Measurements from ENCODE around the gene NFIA.

NFIA gene

DNA sequence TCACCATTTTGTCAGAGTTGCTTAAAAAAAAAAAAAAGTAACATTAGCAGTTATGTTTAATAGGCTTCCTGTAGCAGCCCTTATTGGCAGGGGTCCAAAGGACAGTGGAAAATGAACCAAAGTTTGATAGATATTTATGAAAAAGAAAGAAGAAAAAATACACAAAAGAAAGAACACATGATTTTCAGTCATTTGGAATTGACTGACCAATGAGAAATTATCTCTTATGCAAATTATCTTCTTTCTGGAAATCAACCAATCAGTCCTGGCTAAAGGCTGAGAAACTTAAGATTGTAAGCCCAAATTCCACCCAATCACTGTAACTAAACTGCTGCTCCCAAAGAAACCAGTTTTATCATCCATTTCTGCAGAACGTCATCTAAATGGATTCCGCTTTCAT is 360.2 kb downstream of the NFIA start:
- DNase-seq, result no peak

DNA sequence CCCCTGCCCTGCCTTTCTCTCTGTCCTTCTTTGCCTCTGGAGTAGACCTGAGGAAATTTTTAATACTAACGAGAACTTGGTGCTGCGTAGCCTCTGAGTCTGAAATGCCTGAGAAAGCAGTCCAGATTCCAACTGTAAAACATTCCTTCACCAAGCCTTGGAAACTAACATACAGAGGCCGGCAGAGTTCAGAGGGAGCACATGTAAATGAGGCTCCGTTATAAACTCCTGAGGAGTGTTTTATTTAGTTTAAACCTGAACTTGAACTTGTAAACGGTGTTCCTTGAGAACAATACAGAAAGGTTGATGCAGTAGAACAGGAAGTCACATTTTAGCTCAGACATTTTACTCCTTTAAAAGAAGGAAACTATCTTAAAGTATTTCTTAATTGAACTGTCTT is 361.9 kb downstream of the NFIA start:
- no peak for DNase-seq

DNA sequence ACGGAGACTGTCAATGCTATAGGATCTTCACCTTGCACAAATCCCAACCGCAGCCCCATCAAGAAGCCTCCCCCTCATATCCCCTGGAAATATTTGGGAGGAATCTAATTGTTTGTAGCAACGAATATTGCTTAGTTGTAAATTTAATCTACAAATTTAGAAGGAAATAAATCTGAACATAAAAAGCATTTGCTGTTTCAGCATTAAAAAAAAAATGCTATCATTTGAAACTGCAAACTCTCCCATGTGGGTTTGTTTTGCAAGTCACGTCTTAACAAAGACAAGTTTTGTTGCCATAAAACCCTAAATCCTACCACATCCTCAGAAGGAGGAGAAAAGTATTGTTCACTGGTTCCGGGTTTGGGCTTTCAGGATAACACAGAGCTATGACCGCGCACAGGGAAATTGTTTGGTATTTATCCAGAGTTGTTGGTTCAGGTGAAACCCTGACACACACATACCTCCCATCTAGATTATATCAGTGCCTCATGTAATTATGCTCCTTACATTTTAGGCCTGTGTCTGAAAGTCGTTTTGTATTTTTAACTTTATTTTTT is 363.0 kb downstream of the NFIA start:
- DNase-seq, result no peak

DNA sequence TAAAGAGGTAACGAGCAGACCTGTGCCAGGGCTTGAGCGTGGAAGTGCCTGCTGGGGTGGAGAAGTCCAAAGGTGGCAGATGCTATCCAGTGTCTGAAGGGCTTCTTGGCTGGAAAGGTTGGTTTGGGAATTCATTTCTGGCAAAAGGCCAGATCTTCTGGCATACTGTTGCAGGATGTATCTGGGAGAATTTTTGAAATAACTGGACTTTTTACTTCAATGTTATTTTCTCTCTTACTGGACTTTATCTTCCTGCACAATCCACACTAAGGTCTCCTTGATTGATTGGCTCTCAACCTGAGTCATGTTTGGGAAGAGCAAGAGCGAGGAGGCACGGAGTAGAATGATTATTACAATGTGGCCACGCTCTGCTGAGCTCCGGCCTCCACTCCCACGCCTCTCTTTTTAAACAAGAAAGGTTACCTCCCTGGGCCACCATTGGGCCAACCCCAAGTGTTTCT is 364.2 kb downstream of the NFIA start:
- DNase-seq, result no peak

DNA sequence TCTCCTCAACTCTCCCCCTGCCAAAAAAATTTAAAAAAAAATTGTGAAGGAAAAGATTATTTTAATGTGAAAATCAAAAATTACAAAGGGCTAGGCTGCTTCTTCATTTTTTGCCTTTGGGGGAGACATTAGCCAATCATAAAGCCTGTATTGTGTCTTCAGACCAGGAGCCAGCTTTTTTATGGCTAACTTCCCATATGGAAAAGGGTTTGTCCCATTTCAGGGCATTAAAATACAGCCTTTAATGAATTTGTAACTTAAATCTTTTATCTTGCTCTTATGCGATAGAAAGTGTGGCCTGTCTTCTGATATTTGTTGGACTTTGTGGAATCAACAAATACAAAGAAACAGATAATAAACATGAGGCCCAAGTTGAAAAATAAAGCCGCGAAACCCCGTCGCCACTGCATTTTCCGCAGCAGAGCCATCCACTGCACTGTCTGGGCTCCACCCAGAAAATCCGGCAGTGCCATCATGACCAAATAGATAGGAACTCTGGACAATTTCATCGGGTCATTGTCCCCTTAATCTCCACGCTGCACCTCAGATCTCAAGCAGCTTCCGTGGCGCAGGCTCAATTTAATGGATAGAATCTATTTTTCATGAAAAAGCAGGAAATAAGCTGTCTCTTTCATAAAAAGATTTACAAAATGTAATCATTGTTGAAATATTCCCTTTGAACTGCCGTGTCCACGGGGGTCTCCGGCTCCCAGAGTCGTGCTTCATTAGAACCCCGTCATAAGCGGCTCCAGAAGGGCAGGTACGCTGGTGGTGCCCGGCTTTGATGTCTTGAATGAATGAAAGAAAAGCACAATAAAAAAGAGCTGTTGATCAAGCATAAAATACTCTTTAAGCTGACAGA is 365.0 kb downstream of the NFIA start:
- no peak for DNase-seq

DNA sequence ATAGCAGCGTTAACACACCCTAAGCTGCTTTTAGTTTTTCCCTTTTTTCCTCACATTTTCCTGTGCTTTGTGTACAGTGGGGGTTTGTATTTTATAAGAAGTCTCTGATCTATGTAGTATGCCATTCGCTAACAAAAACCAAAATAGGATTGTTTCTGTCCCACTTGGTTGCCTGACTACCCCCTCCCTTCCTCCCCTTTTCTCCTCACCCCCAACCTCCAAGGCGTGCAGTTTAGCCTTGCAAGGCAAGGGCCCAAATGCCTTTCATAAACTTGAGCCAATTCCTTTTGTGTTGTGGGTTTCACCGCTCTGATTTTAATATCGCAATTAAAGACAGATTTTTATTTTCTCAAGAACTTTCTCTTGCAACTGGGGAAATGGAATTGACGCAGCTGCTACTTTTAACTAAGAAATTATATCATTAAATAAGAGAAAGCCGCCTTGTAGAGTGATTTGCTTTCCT is 365.6 kb downstream of the NFIA start:
- no peak for DNase-seq

DNA sequence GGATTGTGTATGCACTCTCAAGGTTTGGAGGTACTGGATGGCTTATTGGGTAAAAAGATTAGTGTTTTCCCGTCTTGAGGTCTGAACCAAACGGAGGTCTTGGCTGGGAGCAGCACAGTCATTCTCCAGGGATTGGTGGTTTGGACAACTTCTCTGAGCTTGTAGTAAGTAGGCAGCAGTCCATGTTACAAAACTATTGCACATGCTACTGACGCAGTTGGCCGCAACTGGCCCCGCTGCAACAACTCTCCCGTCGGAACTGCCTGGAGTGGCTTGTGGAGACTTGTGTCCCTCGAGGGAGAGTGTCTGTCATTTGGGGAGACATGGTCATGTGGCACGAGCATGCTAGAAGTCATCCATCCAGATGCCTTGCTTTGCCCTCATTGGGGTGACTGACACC is 366.6 kb downstream of the NFIA start:
- no peak for DNase-seq

DNA sequence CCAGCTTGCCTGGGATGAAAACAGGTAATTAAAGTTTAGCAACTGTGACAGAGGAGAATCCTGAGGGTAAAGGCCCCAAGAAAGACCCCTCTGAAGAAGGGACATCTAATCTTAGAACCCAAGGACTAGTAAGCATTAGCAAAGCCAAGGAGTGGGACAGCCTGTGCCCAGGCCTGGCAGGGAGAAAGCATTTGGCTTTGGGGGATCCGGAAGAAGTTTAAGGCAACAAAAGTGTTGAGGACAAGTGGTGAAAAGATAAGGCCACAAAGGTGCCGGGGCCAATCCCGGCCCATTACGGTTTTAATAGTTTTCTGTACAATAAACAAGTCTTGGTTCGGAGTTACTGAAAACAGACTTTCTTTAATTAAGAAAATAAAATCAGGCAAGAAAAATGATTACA is 367.0 kb downstream of the NFIA start:
- DNase-seq, result no peak

DNA sequence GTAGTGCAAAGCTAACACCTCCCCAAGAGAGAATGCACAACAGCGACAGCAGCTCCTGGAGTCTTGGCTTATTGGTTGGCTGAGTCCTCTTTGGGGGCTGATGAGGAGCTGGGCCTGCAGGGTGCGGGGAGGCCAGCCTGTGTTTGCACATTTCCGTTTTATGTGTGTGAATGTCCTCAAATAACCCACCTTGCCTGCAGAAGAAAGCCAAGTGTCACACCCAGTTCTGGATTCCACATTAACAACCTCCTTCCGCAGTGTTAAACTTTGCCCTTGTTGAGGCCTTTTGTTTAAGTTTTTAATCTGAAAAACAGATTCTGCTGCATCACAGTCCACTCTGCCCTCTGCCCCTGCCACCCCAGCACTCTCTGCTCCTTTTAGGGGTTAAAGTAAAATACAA is 368.1 kb downstream of the NFIA start:
- no peak for DNase-seq

DNA sequence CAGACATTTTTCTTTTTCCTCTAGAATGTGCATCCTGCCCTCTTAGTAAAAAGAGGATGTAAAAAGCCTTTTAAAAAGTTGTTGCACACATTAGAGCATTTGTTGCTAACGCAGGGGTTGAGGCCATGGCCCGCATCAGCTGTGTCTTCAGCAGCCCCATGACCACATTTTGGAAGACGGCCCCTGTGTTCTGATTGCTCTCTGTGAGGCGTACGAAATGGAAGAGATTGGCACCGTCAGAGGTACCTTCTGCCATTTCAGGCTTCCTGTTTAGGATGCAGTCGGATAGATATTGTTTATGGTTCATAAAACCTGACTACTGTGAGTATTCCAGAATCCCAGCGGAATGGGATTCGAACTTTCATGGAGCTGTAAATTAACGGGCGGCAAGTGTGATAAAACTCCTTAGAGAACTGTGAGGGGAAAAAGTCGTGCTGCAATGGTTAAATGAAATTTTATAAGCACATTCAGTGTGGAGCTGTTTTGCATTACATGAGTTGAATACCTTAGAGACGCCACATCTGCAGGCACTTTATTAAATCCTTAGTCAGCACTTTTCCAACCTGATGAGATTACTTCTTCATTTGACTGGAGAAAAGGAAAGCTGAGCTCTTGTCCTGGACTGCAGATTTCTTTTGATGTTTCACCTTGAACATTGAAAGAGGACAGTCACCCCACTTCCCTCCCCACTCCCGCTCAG is 368.7 kb downstream of the NFIA start:
- peak; percentile 33 to 62 for DNase-seq

DNA sequence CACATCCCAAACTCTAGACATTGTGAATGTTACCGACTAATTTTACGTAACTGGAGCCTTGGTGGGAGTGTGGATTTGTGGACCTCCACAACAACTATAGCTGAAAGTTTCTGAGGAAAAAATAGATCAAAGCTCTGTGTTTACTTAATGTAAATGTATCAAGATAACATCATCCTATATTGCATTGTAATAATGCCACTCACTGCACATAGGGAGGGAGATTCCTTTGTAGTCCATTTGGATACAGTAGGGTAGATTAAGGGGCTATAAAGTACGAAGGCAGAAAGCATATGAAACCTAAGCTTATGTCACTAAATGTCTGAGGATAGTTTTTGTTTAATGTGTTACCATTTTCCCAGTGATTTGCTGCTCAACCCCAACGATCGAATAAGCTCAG is 369.2 kb downstream of the NFIA start:
- DNase-seq, result no peak

DNA sequence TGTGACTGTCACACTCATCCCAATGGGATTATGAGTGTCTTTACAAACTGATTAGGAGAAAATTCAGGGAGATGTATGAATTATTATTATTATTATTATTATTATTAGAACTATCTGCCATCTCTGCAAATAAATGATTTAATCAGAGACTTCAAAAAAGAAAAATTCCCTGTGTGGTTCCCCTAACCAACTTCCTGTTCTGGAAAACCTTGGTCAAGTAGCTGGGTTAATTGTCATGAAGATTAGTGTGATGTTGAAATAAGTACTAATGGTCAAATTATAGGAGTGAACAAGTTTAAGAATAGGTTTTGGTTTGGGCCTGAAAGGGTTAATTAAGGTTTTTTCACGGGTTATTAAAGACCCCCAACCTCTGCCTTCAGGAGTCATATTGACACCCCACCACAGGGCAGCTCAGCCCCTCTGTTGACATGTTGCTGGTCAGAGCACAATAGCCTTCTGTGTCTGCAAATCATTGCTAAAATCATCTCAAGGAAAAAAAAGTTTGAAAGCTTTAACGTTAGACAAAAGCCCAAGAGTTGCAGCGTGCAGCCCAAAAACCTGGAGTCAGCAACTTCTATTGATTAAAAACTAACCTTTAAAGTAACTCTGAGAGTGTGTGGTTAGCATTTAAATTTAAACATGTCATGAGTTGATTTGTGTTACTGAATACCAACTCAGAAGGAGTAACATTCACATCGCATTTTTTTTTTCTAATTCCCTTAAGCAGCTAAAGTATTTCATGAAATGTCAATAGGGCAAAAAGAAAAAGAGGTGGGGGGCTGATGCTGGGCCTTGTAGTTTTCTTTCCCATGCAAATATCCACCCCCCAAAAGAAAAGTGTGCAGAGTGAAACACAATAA is 370.0 kb downstream of the NFIA start:
- no peak for DNase-seq

DNA sequence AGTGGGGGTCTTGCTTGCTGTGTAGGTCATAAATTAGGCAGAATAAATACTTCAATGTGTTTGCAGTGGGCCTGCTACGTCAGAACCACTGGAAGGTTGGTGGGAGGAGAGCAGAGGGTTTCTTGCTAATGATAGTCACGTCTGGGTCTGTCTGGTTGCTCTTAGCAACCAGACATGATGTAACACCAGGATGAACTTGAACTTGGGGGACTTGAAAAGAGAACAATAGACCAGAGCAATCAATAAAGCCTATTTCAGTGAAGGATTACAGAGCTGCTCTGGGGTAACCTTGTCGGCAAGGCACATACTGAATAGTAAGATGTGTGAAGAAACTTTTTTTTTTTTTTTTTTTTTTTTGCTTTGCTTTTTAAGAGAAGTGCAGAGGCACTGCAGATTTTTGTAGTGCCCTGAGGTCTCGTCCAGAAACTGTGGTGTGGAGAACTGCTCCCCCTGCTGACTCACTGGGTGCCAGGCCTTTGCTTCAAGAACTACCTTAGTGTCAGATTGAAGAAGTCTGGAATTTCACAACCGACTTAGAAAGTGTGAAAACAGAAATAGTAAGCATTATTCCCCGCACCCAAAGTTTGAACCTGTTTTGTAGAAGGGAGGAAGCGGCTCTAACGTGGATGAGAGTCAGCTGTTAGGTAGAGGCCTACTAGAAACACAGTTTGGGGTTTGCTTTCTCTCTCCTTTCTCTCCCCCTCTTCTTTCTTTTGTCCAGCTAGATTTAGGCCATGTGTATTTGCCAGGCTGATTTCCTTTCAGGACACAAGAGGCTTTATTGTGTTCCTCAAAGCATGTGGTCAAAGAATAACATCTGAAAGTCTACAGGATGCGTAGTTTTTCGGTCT is 371.0 kb downstream of the NFIA start:
- peak; percentile 91 to 94 for DNase-seq

DNA sequence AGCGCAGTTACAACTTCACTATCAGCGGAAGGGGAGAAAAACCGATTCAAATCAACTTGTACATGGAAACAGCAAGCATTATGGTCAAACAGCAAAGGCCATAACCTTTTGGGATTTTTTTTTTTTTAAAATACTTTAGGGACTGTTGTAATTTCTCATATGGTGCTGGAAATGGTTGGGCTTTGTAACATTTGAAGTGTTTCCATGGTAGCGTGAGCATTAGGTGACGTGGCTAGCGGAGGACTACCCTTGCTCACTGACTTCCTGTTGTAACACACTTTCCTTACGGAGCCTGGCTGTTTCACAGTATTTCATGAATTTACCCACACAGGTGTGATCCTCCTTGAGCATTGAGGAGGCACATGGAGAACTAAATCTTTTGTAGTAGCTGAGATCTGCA is 373.0 kb downstream of the NFIA start:
- DNase-seq, result no peak

DNA sequence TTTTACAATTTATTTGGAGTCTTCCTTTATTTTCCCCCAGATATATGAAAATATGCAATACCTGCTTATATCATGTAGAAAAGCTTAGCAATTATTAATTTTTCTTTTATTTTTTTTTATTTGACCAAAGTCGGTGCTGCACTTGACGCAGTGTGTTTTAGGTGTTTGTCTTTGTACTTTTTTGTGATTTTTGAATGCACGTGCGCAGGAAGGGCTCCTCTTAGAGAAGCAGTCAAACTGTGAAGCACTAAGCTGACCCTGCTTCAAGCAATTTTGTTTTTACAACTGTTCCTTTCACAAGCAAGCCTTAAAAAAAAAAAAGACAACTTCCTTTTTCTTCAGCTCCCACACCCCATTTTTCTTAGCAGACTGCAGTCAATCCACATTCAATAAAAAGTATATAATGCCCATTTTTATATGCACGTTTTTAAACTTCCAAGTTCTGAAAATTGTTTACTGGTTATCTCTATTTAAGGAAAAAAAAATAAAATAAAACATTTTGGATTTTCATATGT is 375.2 kb downstream of the NFIA start:
- peak; percentile 23 to 42 for DNase-seq

DNA sequence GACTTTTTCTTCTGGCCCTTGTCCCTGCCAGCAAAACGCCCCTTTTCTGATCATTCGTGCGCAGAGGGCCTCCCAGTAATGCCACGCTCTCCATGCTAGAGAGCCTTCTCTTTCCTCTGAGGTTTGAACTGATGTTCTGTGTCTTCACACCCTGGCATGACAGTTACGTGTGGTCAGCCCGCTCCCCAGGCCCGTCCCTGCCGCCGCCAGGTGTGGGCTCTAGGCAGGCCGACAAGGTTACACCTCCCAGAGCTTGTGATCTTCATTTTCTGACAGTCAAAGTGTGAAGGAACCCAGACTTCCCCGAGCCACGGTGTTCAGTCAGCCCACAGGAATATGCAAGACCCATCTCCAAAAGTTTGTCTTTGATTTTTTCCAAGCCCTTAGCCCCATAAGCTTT is 377.0 kb downstream of the NFIA start:
- DNase-seq, result no peak

DNA sequence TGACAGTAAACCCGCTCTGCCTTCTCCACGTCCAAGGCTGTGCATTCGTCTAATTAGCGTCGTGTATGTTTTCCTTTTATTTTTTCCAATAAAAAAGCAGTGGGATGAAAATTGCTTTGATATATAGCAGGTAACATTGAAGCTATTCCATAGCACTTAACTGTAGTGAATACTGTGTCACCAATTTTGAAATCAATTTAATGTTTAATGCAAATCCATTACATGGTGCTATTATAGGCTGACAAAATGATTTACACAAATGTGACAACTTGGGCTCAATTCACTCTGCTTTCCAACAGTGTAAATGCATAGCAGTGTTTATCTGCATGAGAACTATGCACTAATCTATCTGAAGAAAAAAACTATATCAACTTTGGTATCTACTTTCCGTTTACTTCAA is 377.8 kb downstream of the NFIA start:
- DNase-seq, result no peak

DNA sequence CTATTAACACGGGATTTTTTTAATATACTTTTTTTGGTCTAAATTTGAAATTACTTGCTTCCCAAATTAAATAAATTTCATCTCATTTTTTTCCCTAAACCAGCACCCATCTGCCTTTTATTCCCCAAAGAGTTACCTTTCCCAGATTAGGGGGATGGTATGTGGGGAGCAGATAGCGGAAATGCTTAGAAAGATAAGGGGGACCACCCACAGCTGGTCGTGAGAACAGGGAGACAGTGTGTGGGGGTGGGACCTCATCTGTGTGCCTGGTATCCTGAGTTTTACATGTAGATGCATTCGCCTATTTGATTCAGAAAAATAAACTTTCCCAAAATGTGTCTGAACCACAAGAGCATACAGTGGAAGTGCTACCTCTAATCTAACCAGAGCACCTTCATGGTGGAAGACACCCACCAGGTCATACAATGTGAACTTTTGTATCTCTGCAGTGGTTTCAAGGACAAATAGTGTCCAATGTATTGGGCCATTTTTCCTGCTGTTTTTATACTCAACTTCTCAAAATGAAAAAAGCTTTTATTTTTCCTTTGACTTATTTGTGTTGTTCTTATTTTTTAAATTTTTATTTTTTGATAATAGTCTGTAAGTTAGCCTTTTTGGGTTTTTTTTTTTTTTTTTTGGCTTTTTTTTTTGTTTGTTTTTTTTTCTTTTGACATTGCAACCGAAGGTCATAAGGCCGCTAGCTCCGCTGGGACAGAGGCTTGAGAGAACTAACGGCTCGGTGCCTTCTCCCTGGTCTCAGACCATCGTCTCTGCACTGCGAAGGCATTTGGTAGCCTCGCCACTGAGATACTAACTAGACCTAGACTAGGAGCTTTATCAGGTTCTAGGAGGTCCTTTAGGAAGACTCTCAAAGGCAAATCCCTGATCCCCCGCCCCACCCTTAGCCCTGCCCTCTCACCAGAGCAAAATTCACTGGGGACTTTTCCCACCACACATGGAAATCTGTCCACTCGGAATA is 379.3 kb downstream of the NFIA start:
- no peak for DNase-seq

DNA sequence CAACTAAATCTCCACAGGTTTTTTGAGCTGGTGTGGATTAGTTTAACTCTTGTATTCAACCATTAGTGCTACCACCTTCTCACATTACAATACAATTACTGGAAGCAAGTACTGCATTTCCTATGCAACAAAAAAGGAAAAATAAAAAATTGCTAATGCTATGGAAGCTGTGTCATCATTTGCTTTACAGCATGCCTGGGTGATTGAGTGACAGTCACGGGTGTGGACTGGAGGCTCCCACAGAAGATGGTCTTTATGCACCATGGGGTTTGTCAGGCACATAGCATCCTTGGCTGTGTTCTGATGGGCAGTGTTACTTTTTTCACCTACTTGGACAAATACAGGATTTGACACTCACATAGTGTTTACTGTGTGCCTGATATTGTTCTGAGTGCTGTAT is 380.3 kb downstream of the NFIA start:
- no peak for DNase-seq

DNA sequence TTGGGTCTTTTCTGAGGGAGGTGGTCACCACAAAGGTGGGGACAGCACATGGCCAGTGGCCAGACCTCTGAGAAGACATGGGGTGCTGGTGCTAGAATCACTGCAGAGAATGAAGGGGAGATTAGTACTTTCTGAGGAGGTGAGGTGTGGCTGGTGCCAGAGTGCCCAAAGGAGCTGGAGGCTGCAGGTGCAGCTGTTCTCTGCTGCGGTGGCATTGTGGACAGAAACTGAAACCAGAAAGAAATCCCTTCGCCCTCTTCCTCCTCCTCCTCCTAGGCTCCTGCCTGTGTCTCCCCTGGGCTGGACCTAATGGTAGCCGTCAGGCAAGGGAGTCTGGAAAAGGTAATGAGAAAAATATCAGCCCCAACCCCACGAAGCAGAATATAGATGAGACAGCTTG is 380.9 kb downstream of the NFIA start:
- DNase-seq, result no peak

Data from inflammatory macrophage (primary cell).